SK-N-SH (cell line): ENCODE data around the gene ZNF735. TPM values are rescaled to one million over a fixed set of nuclear protein-coding genes. Genes with fewer than 3 reads are reported as not detected.

Experiments
- CTCF ChIA-PET: fragments of 300-600, 350-600 bp; formaldehyde crosslinking; extraction: SDS; loops from one replicate; lab custom pipeline; 2021; lab: Yijun Ruan, JAX
- POLR2A ChIA-PET: fragments of 350-600 bp; sonication (Branson Sonifier 250); formaldehyde crosslinking; extraction: SDS; loops from one replicate; lab custom pipeline; 2020; ENCODE audit warnings: antibody characterized with exemption, inconsistent platforms; lab: Yijun Ruan, JAX
- DNase-seq: peaks from one replicate; pipeline ENCODE4 v3.0.0; 2012
- H2AFZ ChIP-seq: fragments of 200-600 bp; sonication (generic); 2 replicates; pipeline ENCODE4 v1.8.1; 2016; ENCODE audit warnings: antibody characterized with exemption, mild to moderate bottlenecking, low read depth
- H3F3A ChIP-seq: fragments of 200-600 bp; sonication (generic); replicated peaks from 2 replicates; pipeline ENCODE3; 2016; ENCODE audit warnings: antibody characterized with exemption, mild to moderate bottlenecking; ENCODE audit not compliant: insufficient read depth
- H3K27ac ChIP-seq, 2 experiments: fragments of 200-500 bp in 1 of 2; fragments of 200-600 bp in 1 of 2; sonication (Bioruptor generic) in 1 of 2; sonication (generic), shearing (Covaris generic) in 1 of 2; 2 replicates each; pipeline versions ENCODE4 v1.5.1 to v1.6.1; 2014 to 2016; ENCODE audit warnings: low read depth in 2 of 2, inconsistent platforms in 1 of 2, low read length in 1 of 2, mild to moderate bottlenecking in 1 of 2, mixed read lengths in 1 of 2
- H3K27me3 ChIP-seq: fragments of 200-600 bp; sonication (generic), shearing (Covaris generic); 2 replicates; pipeline ENCODE4 v1.6.1; 2016; ENCODE audit warnings: mixed run types; ENCODE audit not compliant: insufficient read depth
- H3K36me3 ChIP-seq, 2 experiments: fragments of 200-500 bp in 1 of 2; fragments of 200-600 bp in 1 of 2; sonication (Bioruptor generic) in 1 of 2; sonication (generic) in 1 of 2; replicated peaks in 1 of 2; 2 replicates each; pipeline versions ENCODE3 to v1.5.1; 2014 to 2016; ENCODE audit warnings: low read length in 1 of 2, mild to moderate bottlenecking in 1 of 2; ENCODE audit not compliant: insufficient read depth in 2 of 2, control insufficient read depth in 1 of 2
- H3K4me1 ChIP-seq, 2 experiments: fragments of 200-500 bp in 1 of 2; fragments of 200-600 bp in 1 of 2; sonication (Bioruptor generic) in 1 of 2; sonication (generic), shearing (Covaris generic) in 1 of 2; 2 replicates each; pipeline versions ENCODE4 v1.5.1 to v1.6.1; 2014 to 2016; ENCODE audit warnings: low read depth in 1 of 2, low read length in 1 of 2, mixed run types in 1 of 2; ENCODE audit not compliant: insufficient read depth in 2 of 2, control insufficient read depth in 1 of 2
- H3K4me2 ChIP-seq: fragments of 200-600 bp; sonication (generic), shearing (Covaris generic); 2 replicates; pipeline ENCODE4 v1.6.1; 2017; ENCODE audit warnings: mixed run types
- H3K4me3 ChIP-seq, 2 experiments: fragments of 200-500 bp in 1 of 2; fragments of 200-600 bp in 1 of 2; sonication (Bioruptor generic) in 1 of 2; sonication (generic), shearing (Covaris generic) in 1 of 2; 2 replicates each; pipeline versions ENCODE4 v1.5.1 to v1.8.1; 2014 to 2016; ENCODE audit warnings: low read depth in 2 of 2, inconsistent platforms in 1 of 2, low read length in 1 of 2, mild to moderate bottlenecking in 1 of 2, mixed read lengths in 1 of 2, moderate library complexity in 1 of 2
- H3K79me2 ChIP-seq: fragments of 200-600 bp; sonication (generic); 2 replicates; pipeline ENCODE4 v1.8.1; 2017; ENCODE audit warnings: mild to moderate bottlenecking; ENCODE audit not compliant: insufficient read depth
- H3K9ac ChIP-seq: fragments of 200-600 bp; sonication (generic); 2 replicates; pipeline ENCODE4 v1.6.1; 2017; ENCODE audit warnings: mixed run types
- H3K9me2 ChIP-seq: fragments of 200-600 bp; sonication (generic); 2 replicates; pipeline ENCODE4 v1.6.1; 2017; ENCODE audit warnings: mixed run types
- H3K9me3 ChIP-seq: fragments of 200-600 bp; sonication (generic); 2 replicates; pipeline ENCODE4 v1.6.1; 2017; ENCODE audit warnings: mixed run types, mild to moderate bottlenecking, moderate library complexity
- H4K20me1 ChIP-seq: fragments of 200-600 bp; sonication (generic); 2 replicates; pipeline ENCODE4 v1.6.1; 2017; ENCODE audit warnings: mild to moderate bottlenecking, mixed run types; ENCODE audit not compliant: insufficient read depth
- CHD2 ChIP-seq: fragments of 150-350 bp; IDR thresholded peaks from 2 replicates; pipeline ENCODE4 v1.6.1; 2018; ENCODE audit warnings: low read length; ENCODE audit not compliant: partially characterized antibody
- ELF1 ChIP-seq: IDR thresholded peaks from 2 replicates; pipeline ENCODE4 v1.4.0; 2012
- FOXJ3 ChIP-seq: sonication (generic); formaldehyde crosslinking; IDR thresholded peaks from 2 replicates; pipeline ENCODE4 v1.5.1; 2020; ENCODE audit warnings: mild to moderate bottlenecking, missing genetic modification reagents
- GABPA ChIP-seq: IDR thresholded peaks from 2 replicates; pipeline ENCODE4 v1.4.0; 2012; ENCODE audit warnings: low read depth, mild to moderate bottlenecking
- GATA2 ChIP-seq: sonication (generic); formaldehyde crosslinking; IDR thresholded peaks from 2 replicates; pipeline ENCODE4 v1.5.0; 2020; ENCODE audit warnings: mild to moderate bottlenecking, missing genetic modification reagents
- NFIC ChIP-seq: IDR thresholded peaks from 2 replicates; pipeline ENCODE4 v1.4.0; 2012; ENCODE audit warnings: borderline replicate concordance
- POLR2AphosphoS5 ChIP-seq: IDR thresholded peaks from 2 replicates; pipeline ENCODE4 v1.6.1; 2012; ENCODE audit warnings: low read depth, low read length
- RAD21 ChIP-seq: IDR thresholded peaks from 2 replicates; pipeline ENCODE4 v1.6.1; 2012; ENCODE audit warnings: mild to moderate bottlenecking, low read length
- RCOR1 ChIP-seq: fragments of 150-350 bp; IDR thresholded peaks from 2 replicates; pipeline ENCODE4 v1.6.1; 2017; ENCODE audit warnings: antibody characterized with exemption, low read length
- RXRA ChIP-seq: IDR thresholded peaks from 2 replicates; pipeline ENCODE4 v1.4.0; 2012; ENCODE audit warnings: low read depth, mild to moderate bottlenecking, borderline replicate concordance
- TAF1 ChIP-seq: IDR thresholded peaks from 2 replicates; pipeline ENCODE4 v1.6.1; 2012; ENCODE audit warnings: low read depth, mild to moderate bottlenecking, low read length, moderate library complexity, borderline replicate concordance
- TCF12 ChIP-seq: IDR thresholded peaks from 2 replicates; pipeline ENCODE4 v1.4.0; 2012
- WGBS: methylation state at CpG from one replicate; pipeline ENCODE4 v1.1.6; 2017; ENCODE audit warnings: low lambda C conversion rate; 5-methylcytosine and 5-hydroxymethylcytosine counted together
- polyA plus RNA-seq, 3 experiments: library from polyadenylated mRNA; depleted of rRNA; stranded (reverse); fragments of >200 nt; gene quantifications; 2 replicates each; pipeline ENCODE4 v1.2.3, GENCODE V29; 2012
- TF ChIP-seq, protein P1 (sequence below): IDR thresholded peaks from 2 replicates; pipeline ENCODE4 v1.6.1; 2012; ENCODE audit warnings: mild to moderate bottlenecking, low read depth, low read length, moderate library complexity
- TF ChIP-seq, protein P2 (sequence below): fragments of 150-350 bp; IDR thresholded peaks from 2 replicates; pipeline ENCODE4 v1.6.1; 2016; ENCODE audit warnings: mild to moderate bottlenecking, low read depth, low read length
- TF ChIP-seq, protein P3 (sequence below): fragments of 150-350 bp; IDR thresholded peaks from 2 replicates; pipeline ENCODE4 v1.6.1; 2017; ENCODE audit warnings: antibody characterized with exemption, low read length, low read depth, borderline replicate concordance
- TF ChIP-seq, protein P4 (sequence below): IDR thresholded peaks from 2 replicates; pipeline ENCODE4; 2012
- TF ChIP-seq, protein P5 (sequence below): IDR thresholded peaks from 2 replicates; pipeline ENCODE4 v1.4.0; 2012; ENCODE audit warnings: low read depth, borderline replicate concordance

The ZNF735 gene
- polyA plus RNA-seq, 1 of the 3 experiments (the other 2 are of a cell fraction), result not detected

DNA sequence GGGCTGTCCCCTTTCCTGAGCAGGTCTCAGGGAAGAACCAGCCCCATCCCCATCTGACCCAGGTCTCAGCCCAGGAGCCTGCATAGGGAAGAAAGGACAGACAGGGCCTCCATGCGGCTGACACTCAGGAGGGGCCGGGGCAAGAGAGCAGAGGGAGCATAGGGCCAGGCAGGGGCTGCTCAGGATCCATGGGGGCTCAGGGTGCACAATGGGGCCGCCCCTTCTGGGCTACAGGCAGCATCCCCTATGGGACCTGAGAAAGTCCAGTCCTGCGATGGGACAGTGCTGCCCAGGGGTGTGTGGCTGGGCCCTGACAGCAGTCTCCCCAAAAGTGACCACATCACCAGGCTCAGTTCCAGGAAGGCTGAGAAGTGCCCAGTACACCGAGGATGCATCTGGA lies 32.7 kb upstream of the ZNF735 start (continued):
- TF ChIP-seq GABPA, result no peak
- no peak for TF ChIP-seq TCF12
- TF ChIP-seq RAD21, result no peak
- TF ChIP-seq NFIC, result no peak

DNA sequence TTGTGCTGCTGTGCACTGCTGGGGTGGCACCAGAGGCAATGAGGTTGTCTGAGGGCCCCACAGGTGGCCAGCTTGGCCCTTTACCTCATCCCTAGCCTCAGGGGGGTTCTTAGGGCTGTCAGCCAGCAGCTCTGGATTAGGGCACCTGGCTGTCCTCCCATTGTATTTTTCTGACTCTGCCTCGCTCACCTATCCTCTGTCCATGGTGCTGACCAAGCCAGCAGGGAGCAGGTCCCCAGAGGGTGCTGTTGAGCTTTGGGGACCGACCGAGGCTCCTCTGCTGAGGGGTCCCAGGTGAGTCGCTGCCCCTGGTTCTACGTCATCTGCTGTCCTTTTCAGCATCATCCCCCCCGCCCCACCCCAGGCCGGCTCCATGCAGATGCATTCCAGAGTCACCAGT lies 32.1 kb upstream of the ZNF735 start:
- no peak overlapping the region for H3K9ac ChIP-seq
- H3K4me3 ChIP-seq, result no peak overlapping the region
- WGBS, result 10% methylated on average over 7 of the region's 7 CpGs
- ChIA-PET POLR2A (no interaction called here), CTCF (interaction anchor here (1.3 to 1.5 kb wide), 2 partner anchors 8 to 12 kb away, joined by 3 to 8 read pairs; no protein-coding TSS in a partner anchor)
- H3K27ac ChIP-seq, result no peak overlapping the region
- peaks cover 11% of the 10 kb centered on the region; the same call in 1 of the 2 replicates for H3K9me2 ChIP-seq
- TF ChIP-seq, protein P1, sequence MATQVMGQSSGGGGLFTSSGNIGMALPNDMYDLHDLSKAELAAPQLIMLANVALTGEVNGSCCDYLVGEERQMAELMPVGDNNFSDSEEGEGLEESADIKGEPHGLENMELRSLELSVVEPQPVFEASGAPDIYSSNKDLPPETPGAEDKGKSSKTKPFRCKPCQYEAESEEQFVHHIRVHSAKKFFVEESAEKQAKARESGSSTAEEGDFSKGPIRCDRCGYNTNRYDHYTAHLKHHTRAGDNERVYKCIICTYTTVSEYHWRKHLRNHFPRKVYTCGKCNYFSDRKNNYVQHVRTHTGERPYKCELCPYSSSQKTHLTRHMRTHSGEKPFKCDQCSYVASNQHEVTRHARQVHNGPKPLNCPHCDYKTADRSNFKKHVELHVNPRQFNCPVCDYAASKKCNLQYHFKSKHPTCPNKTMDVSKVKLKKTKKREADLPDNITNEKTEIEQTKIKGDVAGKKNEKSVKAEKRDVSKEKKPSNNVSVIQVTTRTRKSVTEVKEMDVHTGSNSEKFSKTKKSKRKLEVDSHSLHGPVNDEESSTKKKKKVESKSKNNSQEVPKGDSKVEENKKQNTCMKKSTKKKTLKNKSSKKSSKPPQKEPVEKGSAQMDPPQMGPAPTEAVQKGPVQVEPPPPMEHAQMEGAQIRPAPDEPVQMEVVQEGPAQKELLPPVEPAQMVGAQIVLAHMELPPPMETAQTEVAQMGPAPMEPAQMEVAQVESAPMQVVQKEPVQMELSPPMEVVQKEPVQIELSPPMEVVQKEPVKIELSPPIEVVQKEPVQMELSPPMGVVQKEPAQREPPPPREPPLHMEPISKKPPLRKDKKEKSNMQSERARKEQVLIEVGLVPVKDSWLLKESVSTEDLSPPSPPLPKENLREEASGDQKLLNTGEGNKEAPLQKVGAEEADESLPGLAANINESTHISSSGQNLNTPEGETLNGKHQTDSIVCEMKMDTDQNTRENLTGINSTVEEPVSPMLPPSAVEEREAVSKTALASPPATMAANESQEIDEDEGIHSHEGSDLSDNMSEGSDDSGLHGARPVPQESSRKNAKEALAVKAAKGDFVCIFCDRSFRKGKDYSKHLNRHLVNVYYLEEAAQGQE, result peak; percentile 86; the same call in 1 of the 2 replicates
- TF ChIP-seq, protein P2, sequence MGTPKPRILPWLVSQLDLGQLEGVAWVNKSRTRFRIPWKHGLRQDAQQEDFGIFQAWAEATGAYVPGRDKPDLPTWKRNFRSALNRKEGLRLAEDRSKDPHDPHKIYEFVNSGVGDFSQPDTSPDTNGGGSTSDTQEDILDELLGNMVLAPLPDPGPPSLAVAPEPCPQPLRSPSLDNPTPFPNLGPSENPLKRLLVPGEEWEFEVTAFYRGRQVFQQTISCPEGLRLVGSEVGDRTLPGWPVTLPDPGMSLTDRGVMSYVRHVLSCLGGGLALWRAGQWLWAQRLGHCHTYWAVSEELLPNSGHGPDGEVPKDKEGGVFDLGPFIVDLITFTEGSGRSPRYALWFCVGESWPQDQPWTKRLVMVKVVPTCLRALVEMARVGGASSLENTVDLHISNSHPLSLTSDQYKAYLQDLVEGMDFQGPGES, result no peak
- TF ChIP-seq, protein P3, sequence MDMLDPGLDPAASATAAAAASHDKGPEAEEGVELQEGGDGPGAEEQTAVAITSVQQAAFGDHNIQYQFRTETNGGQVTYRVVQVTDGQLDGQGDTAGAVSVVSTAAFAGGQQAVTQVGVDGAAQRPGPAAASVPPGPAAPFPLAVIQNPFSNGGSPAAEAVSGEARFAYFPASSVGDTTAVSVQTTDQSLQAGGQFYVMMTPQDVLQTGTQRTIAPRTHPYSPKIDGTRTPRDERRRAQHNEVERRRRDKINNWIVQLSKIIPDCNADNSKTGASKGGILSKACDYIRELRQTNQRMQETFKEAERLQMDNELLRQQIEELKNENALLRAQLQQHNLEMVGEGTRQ, result no peak
- TF ChIP-seq CHD2 (no peak), FOXJ3 (CRISPR knock-in tag) (no peak)
- no peak for DNase-seq
- peaks cover 19% of the 10 kb centered on the region for H3K9me3 ChIP-seq
- no peaks in the 10 kb centered on the region for H3K27me3 ChIP-seq
- H4K20me1 ChIP-seq, result no peaks in the 10 kb centered on the region
- H2AFZ ChIP-seq, result no peak overlapping the region
- H3K79me2 ChIP-seq, result no peaks in the 10 kb centered on the region
- no peaks in the 10 kb centered on the region for H3F3A ChIP-seq
- H3K4me2 ChIP-seq, result no peak overlapping the region
- no peaks in the 10 kb centered on the region for H3K4me1 ChIP-seq
- H3K36me3 ChIP-seq, result no peaks in the 10 kb centered on the region

DNA sequence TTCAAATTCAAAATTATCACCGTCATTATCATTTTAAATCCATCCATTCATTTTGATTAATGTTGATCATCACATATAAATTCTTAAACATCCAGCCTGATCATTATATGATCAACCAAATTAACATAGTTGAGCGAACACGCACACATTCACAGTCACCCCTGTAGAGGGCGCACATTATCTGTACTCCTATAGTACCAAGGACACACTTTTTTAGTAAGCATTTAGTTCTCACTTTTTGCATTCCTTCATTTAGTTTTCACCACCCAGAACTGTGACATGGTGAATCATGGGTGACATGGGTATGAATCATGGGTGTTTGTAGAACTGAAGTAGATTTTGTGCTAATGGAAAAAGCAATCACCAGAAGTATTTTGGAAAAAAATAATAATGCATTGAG lies 26.0 kb upstream of the ZNF735 start:
- ChIA-PET CTCF (interaction anchor here (0.7 to 5.2 kb wide), 9 partner anchors 10 to 449 kb away, joined by 3 to 178 read pairs (median 4); no protein-coding TSS in a partner anchor), POLR2A (no interaction called here)
- Histone ChIP-seq H3K4me2 (no peak overlapping the region), H3K36me3 (no peaks in the 10 kb centered on the region), H3K9me2 (no peaks in the 10 kb centered on the region), H2AFZ (no peak overlapping the region), H3K4me3 (no peak overlapping the region), H3K9me3 (0 out of 2 replicates have a peak, but pooled peaks cover 4% of the 10 kb centered on the region), H3K4me1 (peaks cover 0 to 6% of the 10 kb centered on the region in 2 experiments; a peak in 1 of 4 replicates), H3K9ac (no peak overlapping the region), H3K27me3 (no peaks in the 10 kb centered on the region), H3F3A (no peaks in the 10 kb centered on the region), H4K20me1 (no peaks in the 10 kb centered on the region), H3K27ac (no peak overlapping the region), H3K79me2 (no peaks in the 10 kb centered on the region)
- peak; percentile 55 for DNase-seq
- 4% methylated on average over 4 of the region's 4 CpGs for WGBS
- TF ChIP-seq, protein P4, sequence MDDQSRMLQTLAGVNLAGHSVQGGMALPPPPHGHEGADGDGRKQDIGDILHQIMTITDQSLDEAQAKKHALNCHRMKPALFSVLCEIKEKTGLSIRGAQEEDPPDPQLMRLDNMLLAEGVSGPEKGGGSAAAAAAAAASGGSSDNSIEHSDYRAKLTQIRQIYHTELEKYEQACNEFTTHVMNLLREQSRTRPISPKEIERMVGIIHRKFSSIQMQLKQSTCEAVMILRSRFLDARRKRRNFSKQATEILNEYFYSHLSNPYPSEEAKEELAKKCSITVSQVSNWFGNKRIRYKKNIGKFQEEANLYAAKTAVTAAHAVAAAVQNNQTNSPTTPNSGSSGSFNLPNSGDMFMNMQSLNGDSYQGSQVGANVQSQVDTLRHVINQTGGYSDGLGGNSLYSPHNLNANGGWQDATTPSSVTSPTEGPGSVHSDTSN, result no peak
- TF ChIP-seq, protein P3, result no peak
- TF ChIP-seq, protein P5, sequence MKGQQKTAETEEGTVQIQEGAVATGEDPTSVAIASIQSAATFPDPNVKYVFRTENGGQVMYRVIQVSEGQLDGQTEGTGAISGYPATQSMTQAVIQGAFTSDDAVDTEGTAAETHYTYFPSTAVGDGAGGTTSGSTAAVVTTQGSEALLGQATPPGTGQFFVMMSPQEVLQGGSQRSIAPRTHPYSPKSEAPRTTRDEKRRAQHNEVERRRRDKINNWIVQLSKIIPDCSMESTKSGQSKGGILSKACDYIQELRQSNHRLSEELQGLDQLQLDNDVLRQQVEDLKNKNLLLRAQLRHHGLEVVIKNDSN, result no peak
- TF ChIP-seq RCOR1, result no peak
- no peak for TF ChIP-seq RXRA
- TF ChIP-seq RAD21, result peak; percentile 66
- TF ChIP-seq GATA2 (CRISPR knock-in tag), result no peak
- no peak for TF ChIP-seq POLR2AphosphoS5
- no peak for TF ChIP-seq ELF1
- TF ChIP-seq TAF1, result no peak
